ENCODE measurements around the gene HAPLN2.

HAPLN2 gene

DNA sequence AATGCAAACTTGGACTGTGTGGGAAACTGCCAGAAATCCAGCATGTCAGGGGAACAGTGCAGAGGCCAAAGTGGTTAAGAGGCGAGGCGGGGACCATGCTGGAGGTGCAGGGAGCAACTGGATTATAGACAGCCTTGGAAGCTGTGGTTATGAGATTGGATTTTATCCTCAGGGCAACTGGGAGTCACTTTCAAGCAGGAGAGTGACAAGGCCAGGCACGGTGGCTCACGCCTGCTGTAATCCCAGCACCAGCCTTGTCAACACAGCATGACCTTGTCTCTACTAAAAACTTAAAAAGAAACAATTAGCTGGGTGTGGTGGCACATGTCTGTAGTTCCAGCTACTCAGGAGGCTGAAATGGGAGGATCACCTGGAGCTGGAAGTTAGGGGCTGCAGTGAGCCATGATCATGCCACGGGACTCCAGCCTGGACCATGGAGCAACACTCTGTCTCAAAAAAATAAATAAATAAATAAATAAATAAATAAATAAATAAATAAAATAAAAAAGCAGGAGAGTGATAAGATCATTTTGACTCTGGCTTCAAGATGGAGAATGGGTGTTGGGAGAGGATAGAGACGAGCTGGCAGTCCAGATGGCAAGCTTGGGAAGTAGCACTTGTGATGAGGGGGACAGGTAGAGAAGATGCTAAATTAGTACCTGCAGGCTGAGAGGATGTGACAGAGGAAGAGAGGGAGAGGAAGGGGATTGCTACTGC lies 3.5 kb downstream of the HAPLN2 start:
- no peak overlapping the region for H3K4me2 ChIP-seq (ENCODE audit: insufficient read depth, low read length)
- ATAC-seq (ENCODE audit: insufficient read depth, low read depth) (no peak), DNase-seq (no peak)
- H3K27me3 ChIP-seq (ENCODE audit: insufficient read depth, low read length, poor library complexity) = peaks cover 7% of the 10 kb centered on the region
- no peak overlapping the region for H3K9ac ChIP-seq (ENCODE audit: low read depth, low read length)
- H3K9me3 ChIP-seq (ENCODE audit: insufficient read depth, low read length, severe bottlenecking) = no peaks in the 10 kb centered on the region
- H3K27ac ChIP-seq (ENCODE audit: low read length) = no peak overlapping the region
- H2AFZ ChIP-seq (ENCODE audit: low read depth, low read length) = no peak overlapping the region
- H3K4me3 ChIP-seq (ENCODE audit: low read depth in 1 of 2, low read length in 2 of 2) = no peak overlapping the region
- TF ChIP-seq EZH2 (IDR thresholded peaks at IDR 0.05; ENCODE audit: borderline replicate concordance, low read depth, low read length, severe bottlenecking) = no peak
- TF ChIP-seq, protein P1, sequence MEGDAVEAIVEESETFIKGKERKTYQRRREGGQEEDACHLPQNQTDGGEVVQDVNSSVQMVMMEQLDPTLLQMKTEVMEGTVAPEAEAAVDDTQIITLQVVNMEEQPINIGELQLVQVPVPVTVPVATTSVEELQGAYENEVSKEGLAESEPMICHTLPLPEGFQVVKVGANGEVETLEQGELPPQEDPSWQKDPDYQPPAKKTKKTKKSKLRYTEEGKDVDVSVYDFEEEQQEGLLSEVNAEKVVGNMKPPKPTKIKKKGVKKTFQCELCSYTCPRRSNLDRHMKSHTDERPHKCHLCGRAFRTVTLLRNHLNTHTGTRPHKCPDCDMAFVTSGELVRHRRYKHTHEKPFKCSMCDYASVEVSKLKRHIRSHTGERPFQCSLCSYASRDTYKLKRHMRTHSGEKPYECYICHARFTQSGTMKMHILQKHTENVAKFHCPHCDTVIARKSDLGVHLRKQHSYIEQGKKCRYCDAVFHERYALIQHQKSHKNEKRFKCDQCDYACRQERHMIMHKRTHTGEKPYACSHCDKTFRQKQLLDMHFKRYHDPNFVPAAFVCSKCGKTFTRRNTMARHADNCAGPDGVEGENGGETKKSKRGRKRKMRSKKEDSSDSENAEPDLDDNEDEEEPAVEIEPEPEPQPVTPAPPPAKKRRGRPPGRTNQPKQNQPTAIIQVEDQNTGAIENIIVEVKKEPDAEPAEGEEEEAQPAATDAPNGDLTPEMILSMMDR (IDR thresholded peaks at IDR 0.05; ENCODE audit: borderline replicate concordance, extremely low read depth, low read length, poor library complexity, severe bottlenecking) = no peak
- H3K4me1 ChIP-seq (ENCODE audit: insufficient read depth, low read length) = no peaks in the 10 kb centered on the region
- no peaks in the 10 kb centered on the region for H3K36me3 ChIP-seq (ENCODE audit: insufficient read depth, low read length)
- no peaks in the 10 kb centered on the region for H4K20me1 ChIP-seq (ENCODE audit: insufficient read depth, low read length)
- H3K79me2 ChIP-seq (ENCODE audit: insufficient read depth, low read length) = no peaks in the 10 kb centered on the region

DNA sequence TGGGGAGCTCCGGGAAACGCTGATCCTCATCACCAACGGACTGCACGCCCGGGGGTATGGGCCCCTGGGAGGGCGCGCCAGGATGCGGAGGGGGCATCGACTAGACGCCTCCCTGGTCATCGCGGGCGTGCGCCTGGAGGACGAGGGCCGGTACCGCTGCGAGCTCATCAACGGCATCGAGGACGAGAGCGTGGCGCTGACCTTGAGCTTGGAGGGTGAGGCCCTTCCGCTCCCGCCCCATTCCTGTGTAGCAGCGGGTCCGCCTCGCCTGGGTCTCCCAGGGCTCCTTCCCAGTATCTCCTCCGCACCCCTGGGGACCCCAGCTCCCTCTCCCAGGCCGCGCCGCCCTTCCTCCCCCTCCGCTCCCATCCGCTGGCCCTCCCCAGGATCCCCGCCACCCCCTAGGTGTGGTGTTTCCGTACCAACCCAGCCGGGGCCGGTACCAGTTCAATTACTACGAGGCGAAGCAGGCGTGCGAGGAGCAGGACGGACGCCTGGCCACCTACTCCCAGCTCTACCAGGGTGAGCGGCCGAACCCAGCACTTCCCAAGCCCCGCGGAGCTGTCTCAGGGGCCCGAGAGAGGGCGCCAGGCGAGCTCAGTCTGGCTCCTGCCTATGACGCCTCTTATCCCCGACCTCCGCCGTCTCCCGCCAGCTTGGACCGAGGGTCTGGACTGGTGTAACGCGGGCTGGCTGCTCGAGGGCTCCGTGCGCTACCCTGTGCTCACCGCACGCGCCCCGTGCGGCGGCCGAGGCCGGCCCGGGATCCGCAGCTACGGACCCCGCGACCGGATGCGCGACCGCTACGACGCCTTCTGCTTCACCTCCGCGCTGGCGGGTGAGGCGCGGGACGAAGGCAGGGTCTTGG lies 5.0 kb downstream of the HAPLN2 start:
- Histone ChIP-seq H3K9me3 (ENCODE audit: insufficient read depth, low read length, severe bottlenecking) (no peaks in the 10 kb centered on the region), H3K27me3 (ENCODE audit: insufficient read depth, low read length, poor library complexity) (peaks cover 4% of the 10 kb centered on the region), H2AFZ (ENCODE audit: low read depth, low read length) (no peak overlapping the region), H3K4me3 (ENCODE audit: low read depth in 1 of 2, low read length in 2 of 2) (no peak overlapping the region), H3K9ac (ENCODE audit: low read depth, low read length) (no peak overlapping the region), H4K20me1 (ENCODE audit: insufficient read depth, low read length) (no peaks in the 10 kb centered on the region), H3K36me3 (ENCODE audit: insufficient read depth, low read length) (no peaks in the 10 kb centered on the region), H3K27ac (ENCODE audit: low read length) (no peak overlapping the region), H3K4me2 (ENCODE audit: insufficient read depth, low read length) (no peak overlapping the region), H3K79me2 (ENCODE audit: insufficient read depth, low read length) (no peaks in the 10 kb centered on the region), H3K4me1 (ENCODE audit: insufficient read depth, low read length) (no peaks in the 10 kb centered on the region)
- DNase-seq = no peak
- no peak for ATAC-seq (ENCODE audit: insufficient read depth, low read depth)
- no peak for TF ChIP-seq EZH2 (IDR thresholded peaks at IDR 0.05; ENCODE audit: borderline replicate concordance, low read depth, low read length, severe bottlenecking)
- TF ChIP-seq, protein P1 (IDR thresholded peaks at IDR 0.05; ENCODE audit: borderline replicate concordance, extremely low read depth, low read length, poor library complexity, severe bottlenecking) = no peak

DNA sequence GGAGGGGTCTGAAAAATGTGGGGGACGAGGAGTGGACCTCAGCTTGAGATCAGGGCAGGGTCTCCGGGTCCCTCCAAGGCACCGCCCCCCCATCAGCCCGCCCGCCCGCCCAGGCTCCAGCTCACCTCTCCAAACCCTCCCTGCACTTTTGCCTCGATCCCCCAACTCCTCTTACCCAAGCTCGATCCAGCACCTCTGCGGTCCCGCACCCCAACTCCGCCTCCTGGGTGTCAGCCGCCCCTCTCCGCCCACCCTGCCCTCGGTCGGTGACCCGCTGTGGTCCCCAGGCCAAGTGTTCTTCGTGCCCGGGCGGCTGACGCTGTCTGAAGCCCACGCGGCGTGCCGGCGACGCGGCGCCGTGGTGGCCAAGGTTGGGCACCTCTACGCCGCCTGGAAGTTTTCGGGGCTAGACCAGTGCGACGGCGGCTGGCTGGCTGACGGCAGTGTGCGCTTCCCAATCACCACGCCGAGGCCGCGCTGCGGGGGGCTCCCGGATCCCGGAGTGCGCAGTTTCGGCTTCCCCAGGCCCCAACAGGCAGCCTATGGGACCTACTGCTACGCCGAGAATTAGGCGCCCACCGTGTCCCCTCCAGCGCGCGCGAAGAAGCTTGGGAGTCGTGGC lies 5.7 kb downstream of the HAPLN2 start:
- Histone ChIP-seq H3K27ac (ENCODE audit: low read length) (no peak overlapping the region), H3K4me3 (ENCODE audit: low read depth in 1 of 2, low read length in 2 of 2) (no peak overlapping the region), H3K79me2 (ENCODE audit: insufficient read depth, low read length) (no peaks in the 10 kb centered on the region), H2AFZ (ENCODE audit: low read depth, low read length) (no peak overlapping the region), H3K36me3 (ENCODE audit: insufficient read depth, low read length) (no peaks in the 10 kb centered on the region), H3K9ac (ENCODE audit: low read depth, low read length) (no peak overlapping the region), H3K4me1 (ENCODE audit: insufficient read depth, low read length) (no peaks in the 10 kb centered on the region), H3K27me3 (ENCODE audit: insufficient read depth, low read length, poor library complexity) (peaks cover 1% of the 10 kb centered on the region), H3K4me2 (ENCODE audit: insufficient read depth, low read length) (no peak overlapping the region), H4K20me1 (ENCODE audit: insufficient read depth, low read length) (no peaks in the 10 kb centered on the region), H3K9me3 (ENCODE audit: insufficient read depth, low read length, severe bottlenecking) (no peaks in the 10 kb centered on the region)
- no peak for DNase-seq
- TF ChIP-seq EZH2 (IDR thresholded peaks at IDR 0.05; ENCODE audit: borderline replicate concordance, low read depth, low read length, severe bottlenecking) = no peak
- TF ChIP-seq, protein P1 (IDR thresholded peaks at IDR 0.05; ENCODE audit: borderline replicate concordance, extremely low read depth, low read length, poor library complexity, severe bottlenecking) = no peak
- ATAC-seq (ENCODE audit: insufficient read depth, low read depth) = no peak

All from DND-41 (cell line).